Ureter (tissue), 1 donor: Measurements from ENCODE around the gene EXO5. TPM values are rescaled to one million over a fixed set of nuclear protein-coding genes. Genes with fewer than 3 reads are reported as not detected.
"Not testable (repeated sequence)": the region's sequence is repeated elsewhere in the genome, so short reads cannot be mapped to it uniquely, and the experiment has no call there.

Experiments used
- DNase-seq: peaks from one replicate; pipeline ENCODE4 v3.0.0-alpha.2; 2020; ENCODE audit warnings: low spot score
- total RNA-seq: library from RNA; stranded (reverse); gene quantifications from one replicate; pipeline ENCODE4 v1.2.4, GENCODE V29; 2023
- donor health status: DM: yes; HTN: yes; CAD: no.

The EXO5 gene, protein sequence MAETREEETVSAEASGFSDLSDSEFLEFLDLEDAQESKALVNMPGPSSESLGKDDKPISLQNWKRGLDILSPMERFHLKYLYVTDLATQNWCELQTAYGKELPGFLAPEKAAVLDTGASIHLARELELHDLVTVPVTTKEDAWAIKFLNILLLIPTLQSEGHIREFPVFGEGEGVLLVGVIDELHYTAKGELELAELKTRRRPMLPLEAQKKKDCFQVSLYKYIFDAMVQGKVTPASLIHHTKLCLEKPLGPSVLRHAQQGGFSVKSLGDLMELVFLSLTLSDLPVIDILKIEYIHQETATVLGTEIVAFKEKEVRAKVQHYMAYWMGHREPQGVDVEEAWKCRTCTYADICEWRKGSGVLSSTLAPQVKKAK
- 8.1 TPM for total RNA-seq

DNA sequence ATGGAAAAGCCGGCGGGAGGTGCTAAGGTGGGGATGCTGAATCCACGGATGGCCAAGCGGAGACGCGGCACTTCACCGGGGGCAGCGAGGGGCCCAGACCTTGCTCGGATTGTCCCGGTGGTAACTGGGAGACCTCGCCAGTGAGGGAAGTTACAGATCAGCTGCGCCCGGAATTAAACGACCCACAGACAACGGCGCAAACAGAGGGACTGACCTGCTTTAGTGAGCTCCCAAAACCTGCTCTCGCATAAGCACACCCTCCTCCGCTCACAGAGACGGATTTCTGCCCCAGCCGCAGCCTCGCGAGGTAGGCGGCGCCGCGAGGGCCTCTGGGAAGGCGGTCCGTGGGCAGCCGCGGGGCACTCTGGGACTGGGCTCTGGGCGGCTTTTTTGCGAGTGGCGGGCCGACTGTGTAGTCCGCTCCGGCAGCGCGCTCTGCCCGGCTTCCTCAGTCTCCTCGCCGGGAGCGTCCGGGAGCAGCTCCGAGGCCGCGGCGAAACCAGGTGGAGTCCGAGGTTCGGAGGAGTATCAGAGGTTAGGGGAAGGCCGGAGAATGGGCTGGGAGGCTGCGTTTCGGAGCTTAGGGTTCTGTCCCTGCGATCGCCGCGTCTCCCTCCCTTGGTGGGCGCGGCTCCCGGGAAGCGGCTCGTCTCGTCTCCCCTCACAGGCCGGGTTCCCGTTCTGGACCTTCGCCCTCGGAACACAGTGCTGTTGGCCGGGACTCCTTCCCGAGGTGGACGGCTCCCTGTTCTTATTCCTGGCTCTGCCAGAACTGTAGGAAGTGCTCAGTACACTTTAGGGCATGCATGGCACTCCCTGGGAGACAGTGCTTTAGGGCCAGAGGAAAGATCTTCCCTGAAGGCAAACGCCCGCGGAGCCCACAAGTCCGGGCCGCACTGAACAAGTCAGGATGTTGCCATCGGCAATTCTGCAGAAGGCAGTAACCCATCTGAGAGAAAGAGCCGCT lies at the start of gene EXO5:
EXO5 (plus strand) TSS at position 393 of the 967 bp plus-strand sequence. CDS start 5,778 bp downstream, outside the sequence.
- DNase-seq, result peak; percentile 83

DNA sequence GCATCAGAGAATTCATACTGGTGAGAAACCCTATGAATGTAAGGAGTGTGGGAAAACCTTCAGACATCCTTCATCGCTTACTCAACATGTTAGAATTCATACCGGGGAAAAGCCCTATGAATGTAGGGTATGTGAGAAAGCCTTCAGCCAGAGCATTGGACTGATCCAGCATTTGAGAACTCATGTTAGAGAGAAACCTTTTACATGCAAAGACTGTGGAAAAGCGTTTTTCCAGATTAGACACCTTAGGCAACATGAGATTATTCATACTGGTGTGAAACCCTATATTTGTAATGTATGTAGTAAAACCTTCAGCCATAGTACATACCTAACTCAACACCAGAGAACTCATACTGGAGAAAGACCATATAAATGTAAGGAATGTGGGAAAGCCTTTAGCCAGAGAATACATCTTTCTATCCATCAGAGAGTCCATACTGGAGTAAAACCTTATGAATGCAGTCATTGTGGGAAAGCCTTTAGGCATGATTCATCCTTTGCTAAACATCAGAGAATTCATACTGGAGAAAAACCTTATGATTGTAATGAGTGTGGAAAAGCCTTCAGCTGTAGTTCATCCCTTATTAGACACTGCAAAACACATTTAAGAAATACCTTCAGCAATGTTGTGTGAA lies 45.5 kb upstream of the EXO5 start:
- DNase-seq, result no peak

DNA sequence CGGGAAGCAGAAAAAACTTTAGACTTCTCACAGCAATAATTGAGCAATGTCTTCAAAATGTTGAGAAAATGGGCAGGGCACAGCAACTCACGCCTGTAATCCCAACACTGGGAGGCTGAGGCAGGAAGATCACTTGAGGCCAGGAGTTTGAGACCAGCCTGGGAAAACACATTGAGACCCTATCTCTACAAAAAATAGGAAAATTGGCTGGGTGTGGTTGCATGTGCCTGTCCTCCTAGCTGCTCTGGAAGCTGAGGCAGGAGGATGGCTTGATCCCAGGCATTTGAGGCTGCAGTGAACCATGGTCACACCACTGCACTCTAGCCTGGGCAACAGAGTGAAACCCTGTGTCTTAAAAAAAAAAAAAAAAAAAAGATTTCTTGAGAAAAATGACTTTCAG lies 39.2 kb upstream of the EXO5 start:
- no peak for DNase-seq

DNA sequence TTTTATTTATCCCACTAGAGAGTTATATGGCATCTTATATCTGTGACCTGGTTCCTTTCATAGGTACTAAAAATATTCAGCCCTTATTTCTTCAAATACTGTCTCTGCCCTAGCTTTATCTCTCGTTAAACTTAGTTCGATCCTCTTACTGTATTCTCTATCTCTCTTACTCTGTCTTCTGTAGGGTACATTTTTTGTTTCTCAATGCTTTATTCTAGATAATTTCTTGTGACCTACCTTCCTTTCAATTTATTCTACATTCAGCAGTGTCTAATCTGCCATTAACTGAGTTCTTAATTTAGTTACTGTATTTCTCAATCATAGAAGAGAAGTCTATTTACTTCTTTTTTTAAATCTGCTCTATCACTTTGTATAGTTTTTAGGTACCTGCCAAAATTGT lies 33.3 kb upstream of the EXO5 start:
- DNase-seq, result no peak

DNA sequence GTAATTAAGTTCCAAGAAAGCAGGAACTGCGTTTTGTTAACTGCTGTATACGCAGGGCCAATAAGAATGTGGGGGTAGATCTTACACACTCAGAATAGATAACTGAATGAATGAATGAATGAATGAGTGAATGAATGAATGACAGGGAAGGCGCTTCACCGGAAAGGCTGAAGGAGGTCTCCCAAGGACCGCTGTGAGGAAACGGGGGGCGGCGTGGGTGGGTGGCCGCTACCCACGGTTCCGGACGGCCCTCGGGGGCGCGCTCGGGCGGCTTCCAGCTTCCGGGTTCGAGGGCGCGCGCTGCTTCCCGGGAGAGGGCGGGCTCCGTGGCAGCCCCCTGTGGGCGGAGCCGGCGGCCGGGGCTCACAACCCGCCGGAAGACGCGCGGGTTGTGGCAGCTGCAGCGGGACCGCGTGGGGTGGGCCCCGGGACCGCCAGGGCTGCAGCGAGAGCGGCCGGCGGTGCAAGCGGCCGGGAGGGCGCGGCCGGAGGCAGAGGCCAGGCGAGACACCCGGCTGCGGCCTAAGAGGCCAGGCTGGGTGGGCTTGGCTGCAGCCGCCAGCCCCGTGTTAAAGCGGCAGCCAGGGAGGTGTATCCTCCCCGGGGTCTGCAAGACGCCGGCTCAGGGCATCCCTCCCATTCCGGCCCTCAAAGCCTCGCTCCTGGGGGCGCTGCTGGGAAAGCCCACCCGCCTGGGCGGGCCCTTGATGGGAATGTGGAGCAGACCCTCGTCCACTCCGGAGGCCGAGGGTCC lies 31.5 kb upstream of the EXO5 start, which contains the start of gene ZFP69:
ZFP69 (plus strand) TSS at position 367 of the 754 bp plus-strand sequence. CDS start 2,072 bp downstream, outside the sequence.
- peak; percentile 59 for DNase-seq

DNA sequence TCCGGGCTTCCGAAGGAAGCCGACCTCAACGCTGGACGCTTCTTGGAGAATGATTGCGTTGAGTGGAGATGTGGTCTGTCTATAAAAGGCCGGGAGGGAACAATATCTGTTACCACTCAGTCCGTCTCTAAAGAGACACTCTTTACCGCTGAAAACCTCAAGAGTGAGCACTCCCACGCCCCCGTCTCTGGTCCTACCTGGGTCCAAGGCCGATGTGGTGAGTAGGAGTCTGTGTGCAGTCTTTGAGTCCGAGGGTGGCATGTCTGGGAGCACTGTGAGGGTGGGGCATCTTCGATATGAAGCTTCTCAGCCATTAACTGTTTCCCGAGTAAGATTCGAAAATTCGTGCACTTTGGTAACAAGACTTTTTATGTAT lies 30.9 kb upstream of the EXO5 start:
- DNase-seq, result no peak

DNA sequence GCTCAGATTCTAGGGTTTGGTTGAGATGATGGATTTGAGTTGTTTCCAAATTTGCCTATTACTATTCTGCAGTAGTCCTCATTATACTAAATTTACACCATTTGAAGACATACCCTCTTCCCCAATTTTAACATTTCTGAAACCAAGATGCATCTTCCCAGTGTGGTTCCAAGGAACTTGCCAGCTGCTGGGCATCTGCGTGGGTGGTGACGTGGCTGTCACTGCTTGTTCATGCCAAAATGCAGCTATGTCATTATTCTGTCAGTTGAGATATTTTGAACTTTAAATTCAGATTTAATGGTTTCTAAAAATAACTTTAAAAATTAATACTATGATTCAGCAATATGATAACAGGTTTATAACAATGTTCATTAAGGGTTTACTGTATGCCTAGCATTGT lies 30.3 kb upstream of the EXO5 start:
- no peak for DNase-seq

DNA sequence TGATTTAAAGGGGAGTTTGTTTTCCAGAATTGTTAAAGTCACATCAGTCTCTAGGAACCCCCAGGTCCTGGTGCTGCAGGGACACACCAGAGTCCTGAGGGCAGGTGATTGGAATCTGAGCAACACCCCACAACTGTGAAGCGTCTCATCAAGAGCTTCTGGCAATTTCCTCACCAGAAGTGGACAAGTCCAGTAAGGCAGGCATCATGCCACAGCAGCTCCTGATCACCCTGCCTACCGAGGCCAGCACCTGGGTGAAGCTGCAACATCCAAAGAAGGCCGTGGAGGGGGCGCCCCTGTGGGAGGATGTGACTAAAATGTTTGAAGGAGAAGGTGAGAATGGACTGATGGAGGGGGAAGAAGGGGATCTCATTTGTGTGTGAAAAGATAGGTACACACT lies 29.4 kb upstream of the EXO5 start:
- no peak for DNase-seq

DNA sequence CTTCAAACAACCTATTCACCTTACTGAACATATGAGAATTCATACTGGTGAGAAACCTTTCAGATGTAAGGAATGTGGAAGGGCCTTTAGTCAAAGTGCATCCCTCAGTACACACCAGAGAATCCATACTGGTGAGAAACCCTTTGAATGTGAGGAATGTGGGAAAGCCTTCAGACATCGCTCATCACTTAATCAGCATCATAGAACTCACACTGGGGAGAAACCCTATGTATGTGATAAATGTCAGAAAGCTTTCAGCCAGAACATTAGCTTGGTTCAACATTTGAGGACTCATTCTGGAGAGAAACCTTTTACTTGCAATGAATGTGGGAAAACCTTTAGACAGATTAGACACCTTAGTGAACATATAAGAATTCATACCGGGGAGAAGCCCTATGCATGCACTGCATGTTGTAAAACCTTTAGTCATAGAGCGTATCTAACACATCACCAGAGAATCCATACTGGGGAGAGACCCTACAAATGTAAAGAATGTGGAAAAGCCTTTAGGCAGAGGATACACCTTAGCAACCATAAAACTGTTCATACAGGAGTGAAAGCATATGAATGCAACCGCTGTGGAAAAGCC lies 13.2 kb upstream of the EXO5 start:
- DNase-seq, result no peak

DNA sequence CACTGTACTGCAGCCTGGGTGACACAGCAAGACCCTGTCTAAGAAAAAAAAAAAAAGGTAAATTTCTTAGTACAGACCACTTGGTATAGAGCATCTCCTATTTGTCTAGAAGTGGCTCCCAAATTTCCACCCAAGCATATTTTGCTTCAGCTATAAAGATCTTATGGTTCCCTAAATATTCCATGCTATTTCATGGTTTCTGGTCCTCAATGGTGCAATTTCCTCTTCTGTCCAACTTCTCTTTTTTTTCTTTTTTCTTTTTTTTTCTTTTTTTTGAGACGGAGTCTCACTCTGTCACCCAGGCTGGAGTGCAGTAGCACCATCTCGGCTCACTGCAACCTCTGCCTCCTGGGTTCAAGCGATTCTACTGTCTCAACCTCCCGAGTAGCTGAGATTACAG lies 5.9 kb upstream of the EXO5 start:
- not testable (repeated sequence) for DNase-seq

DNA sequence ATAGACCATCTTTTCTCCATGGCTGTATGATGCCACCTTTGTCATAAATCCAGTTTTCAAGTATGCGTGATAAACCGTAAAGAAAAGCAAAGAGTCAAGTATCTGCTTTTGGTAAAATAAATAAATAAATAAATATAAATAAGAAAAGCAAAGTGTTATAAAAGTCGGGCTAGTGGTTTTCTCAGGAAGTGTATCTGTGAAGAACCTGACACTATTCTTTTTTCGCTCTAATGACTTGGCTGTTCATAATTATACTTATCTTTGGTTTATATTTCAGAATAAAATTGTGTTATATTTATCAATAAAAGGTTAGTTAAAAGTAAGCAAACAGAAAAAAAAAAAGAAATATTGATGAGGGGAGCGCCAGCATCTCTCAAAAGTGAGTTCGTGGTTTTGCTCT lies 594 bp upstream of the EXO5 start:
- DNase-seq, result no peak

DNA sequence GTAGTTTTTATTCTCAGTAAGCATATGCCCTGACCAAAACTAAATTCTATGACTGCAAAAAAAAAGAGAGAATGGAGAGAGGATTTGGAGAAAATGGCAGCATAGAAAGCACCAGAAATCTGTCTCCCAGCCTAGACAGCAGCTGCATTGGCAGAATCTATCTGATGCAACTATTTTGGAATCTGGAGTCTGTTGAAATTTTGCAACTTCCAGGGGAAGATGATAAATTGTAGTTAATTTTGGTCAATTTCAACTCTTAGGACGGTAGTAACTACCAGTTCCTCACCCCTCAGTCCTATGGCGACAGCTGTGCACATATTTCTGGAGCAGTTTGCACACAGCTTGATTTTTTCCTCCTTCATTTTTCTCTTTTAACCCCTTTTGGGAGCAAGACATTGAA lies 10.9 kb downstream of the EXO5 start:
- no peak for DNase-seq

DNA sequence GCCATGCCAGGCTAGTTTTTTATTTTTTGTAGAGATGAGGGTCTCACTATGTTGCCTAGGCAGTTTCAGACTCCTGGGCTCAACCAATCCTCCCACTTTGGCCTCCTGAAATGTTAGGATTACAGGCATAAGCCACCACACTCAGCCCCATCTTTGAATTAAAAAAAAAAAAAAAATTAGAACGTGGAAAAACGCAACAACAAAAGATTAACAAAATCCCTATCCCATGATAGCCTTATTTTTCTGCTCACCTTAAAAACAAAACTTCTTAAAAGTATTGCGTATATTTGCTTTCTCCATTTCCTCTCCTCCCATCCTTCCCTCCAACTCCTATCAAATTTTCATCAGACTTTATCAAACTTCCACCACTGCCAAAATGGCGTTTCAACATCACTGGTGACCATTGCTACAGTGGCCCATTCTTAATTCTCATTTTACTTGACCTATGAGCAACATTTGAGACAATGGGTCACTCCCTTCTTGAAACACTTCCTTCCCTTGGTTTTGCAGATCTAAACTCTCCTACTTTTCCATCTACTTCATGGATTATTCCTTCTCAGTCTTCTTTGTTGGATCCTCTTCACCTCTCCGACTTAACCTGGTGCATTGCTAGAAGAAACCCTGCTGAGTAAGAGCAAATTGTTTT lies 22.3 kb downstream of the EXO5 start:
- no peak for DNase-seq

DNA sequence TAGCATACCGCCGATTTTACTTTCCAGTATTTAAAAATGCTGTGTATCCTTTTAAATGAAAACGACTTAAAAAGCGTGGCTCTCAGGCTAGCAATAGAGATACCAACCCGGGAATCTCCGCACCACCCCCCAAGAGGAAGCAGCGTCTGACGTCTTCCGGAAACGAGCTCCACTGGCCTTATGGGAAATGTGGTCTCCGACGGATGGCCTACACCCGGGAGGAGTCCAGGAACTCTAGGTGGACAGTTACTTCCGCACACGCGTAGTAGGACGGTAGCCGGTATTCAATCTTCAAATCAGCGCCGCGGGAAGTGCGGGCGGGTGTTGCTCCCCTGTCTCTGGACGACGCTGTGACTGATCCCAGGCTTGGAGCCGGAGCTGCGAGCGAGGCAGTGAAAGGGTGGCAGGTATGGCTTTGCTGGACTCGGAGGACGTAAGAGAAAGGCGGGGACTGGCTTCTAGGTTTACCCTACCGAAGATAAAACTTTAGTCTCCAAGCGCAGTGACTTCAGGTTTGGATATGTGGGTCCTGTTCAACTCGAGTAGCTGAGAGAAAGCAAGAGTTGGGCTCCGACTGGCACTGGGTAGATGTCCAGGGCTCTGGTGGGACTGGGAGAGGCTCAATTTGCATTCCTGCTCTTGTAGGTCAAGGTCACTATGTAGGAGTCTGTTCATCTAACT lies 23.0 kb downstream of the EXO5 start, which contains the start of gene ZNF684:
ZNF684 (plus strand) TSS at position 257 of the 681 bp plus-strand sequence. CDS start 1,530 bp downstream, outside the sequence.
- peak; percentile 89 for DNase-seq

DNA sequence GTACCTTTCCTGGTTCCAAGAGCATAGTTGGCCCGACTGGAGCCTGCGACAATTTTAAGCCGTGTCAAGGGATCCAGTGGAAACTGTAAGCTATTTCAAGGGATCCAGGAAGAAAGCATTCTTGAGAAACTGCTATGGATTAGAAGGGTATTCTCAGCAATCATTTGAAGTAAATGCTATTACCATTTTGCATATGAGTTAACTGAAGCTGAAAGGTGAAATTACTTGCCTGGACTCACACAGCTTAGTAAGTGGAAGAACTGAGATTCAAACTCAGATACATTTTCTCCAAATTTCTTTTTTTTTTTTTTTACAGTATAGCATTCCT lies 23.5 kb downstream of the EXO5 start:
- DNase-seq, result no peak

DNA sequence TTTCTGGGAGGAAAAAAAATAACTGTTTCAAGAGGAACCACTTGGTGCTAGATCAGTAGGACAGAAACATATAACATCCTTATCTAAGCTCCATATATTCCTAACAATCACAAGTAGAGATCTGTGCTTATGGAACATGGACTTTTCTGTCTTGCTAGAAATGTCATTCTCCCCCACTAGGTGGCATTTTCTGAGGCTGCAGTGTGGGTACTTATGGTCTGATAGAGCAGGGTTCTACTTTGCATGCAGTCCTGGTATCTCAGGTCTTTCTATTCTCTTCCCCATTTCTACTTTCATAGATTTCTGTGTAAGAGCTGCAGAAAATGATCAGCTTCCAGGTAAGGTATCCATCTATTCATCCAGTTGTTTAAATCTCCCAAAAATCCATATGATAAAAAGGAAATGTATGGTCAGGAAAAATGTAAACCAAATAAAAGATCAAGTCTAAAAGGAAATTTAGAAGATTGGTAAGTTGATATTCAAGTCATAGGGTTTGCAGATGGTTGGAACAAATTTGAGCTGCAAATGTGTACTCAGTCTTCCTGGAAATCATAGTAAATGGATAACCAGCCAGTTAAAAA lies 24.4 kb downstream of the EXO5 start:
- no peak for DNase-seq

DNA sequence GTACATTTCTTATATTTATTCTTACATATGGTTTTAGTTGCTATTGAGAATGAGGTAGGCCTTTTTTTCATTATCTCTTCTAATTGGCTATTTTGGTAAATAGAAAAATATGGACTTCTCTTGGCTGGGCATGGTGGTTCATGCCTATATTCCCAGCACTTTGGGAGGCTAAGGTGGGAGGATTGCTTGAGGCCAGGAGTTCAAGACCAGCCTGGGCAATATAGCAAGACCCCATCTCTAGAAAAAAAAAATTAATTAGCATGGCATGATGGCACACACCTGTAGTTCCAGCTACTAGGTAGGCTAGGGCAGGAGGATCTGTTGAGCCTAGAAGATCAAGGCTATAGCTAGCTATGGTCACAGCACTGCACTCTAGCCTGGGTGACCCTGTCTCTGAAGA lies 26.0 kb downstream of the EXO5 start:
- no peak for DNase-seq

DNA sequence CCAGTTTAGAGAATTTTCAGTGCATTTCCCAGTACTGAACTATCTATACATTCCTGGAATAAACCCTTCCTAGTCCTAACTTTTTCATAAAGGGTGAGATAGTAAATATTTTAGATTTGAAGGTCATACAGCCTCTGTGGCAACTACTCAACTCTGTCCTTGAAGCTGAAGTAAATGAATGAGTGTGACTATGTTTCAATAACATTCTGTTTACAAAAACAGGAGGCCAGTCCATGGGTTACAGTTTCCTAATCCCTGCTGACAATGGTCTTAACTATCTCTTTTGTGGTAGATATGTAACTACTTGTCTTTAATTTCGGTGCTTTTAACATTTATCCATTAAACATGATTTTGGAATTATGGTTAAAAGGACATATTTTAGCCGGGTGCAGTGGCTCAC lies 27.2 kb downstream of the EXO5 start:
- DNase-seq, result no peak

DNA sequence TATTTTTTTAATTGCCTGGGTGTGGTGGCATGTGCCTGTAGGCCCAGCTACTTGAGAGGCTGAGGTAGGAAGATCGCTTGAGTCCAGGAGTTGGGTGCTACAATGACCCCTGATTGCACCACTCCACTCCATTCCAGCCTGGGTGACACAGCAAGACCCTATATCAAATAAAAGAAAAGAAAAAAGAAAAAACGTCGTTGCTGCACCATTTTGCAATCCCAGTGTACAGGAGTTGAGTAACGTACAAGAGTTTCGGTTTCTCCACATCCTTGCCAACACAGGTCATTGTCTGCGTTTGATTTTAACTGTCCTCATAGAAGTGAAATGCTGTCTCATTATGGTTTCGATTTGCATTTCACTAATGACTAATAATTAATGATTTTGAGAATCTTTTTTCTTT lies 30.8 kb downstream of the EXO5 start:
- no peak for DNase-seq

DNA sequence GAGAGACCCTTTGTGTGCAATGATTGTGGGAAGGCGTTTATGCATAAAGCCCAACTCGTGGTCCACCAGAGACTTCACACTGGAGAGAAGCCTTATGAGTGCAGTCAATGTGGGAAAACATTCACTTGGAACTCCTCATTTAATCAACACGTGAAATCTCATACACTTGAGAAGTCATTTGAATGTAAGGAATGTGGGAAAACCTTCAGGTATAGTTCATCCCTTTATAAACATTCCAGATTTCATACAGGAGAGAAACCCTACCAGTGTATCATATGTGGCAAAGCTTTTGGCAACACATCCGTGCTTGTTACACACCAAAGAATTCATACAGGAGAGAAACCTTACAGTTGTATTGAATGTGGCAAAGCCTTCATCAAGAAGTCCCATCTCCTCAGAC lies 38.4 kb downstream of the EXO5 start:
- no peak for DNase-seq
